K562 (cell line): ENCODE measurements around the gene TMEM187. TPM values are rescaled to one million over a fixed set of nuclear protein-coding genes. Genes with fewer than 3 reads are reported as not detected.

Experiments used
- CCNT2 ChIP-seq: IDR thresholded peaks from 2 replicates; pipeline ENCODE4 v1.6.1; 2011; ENCODE audit warnings: borderline replicate concordance, low read depth, mild to moderate bottlenecking, moderate library complexity, mixed read lengths, low read length; ENCODE audit not compliant: insufficient read length; ENCODE audit errors: extremely low read depth
- EP300 ChIP-seq: IDR thresholded peaks from 2 replicates; pipeline ENCODE4 v1.6.1; 2012; ENCODE audit warnings: low read length, improper control_type of control experiment
- GABPB1 ChIP-seq: sonication (generic); formaldehyde crosslinking; IDR thresholded peaks from 2 replicates; pipeline ENCODE4 v1.8.0; 2022; ENCODE audit warnings: mild to moderate bottlenecking, missing genetic modification reagents
- HNRNPLL ChIP-seq: fragments of 200-400 bp; formaldehyde crosslinking; IDR thresholded peaks from 2 replicates; pipeline ENCODE4 v1.6.1; 2017; ENCODE audit warnings: low read length, low read depth, mild to moderate bottlenecking; ENCODE audit not compliant: poor library complexity, severe bottlenecking
- MBD2 ChIP-seq: sonication (generic); IDR thresholded peaks from 2 replicates; pipeline ENCODE4 v1.6.1; 2016; ENCODE audit warnings: low read depth, borderline replicate concordance
- MEF2A ChIP-seq: IDR thresholded peaks from 2 replicates; pipeline ENCODE4 v1.6.1; 2011; ENCODE audit warnings: low read depth, mild to moderate bottlenecking, low read length, moderate library complexity; ENCODE audit not compliant: control insufficient read depth
- ZBTB1 ChIP-seq: sonication (generic); formaldehyde crosslinking; IDR thresholded peaks from 2 replicates; pipeline ENCODE4 v1.8.1; 2023; ENCODE audit warnings: missing genetic modification reagents, low read depth, mild to moderate bottlenecking, borderline replicate concordance
- ZNF239 ChIP-seq: fragments of 250-450 bp; sonication (Bioruptor Pico); IDR thresholded peaks from 2 replicates; pipeline ENCODE4 v1.4.0; 2020; ENCODE audit warnings: mild to moderate bottlenecking
- ZNF431 ChIP-seq: sonication (generic); formaldehyde crosslinking; IDR thresholded peaks from 2 replicates; pipeline ENCODE4 v1.8.0; 2022; ENCODE audit warnings: mild to moderate bottlenecking, missing genetic modification reagents
- polyA plus RNA-seq, 8 experiments: library from polyadenylated mRNA; depleted of rRNA in 4 of 8; stranded (reverse) in 5 of 8; unstranded in 3 of 8; fragments of >200 nt; fragmentation: Nextera tagmentation in 2 of 8; fragmentation: Illumina TruSeq in 1 of 8; extraction: Ambion mirVana in 2 of 8; extraction: Trizol in 1 of 8; gene quantifications; 2 replicates each; pipeline versions ENCODE4 v1.2.1 to v1.2.3, GENCODE V29; 2011 to 2014; ENCODE audit warnings: inconsistent platforms in 1 of 8, missing spikeins in 1 of 8
- total RNA-seq, 7 experiments: library from RNA; depleted of rRNA in 6 of 7; stranded (reverse); fragments of >200 nt in 6 of 7; fragmentation: Illumina TruSeq in 2 of 7; extraction: Trizol in 2 of 7; gene quantifications; 2 replicates each; pipeline versions ENCODE4 v1.2.1 to v1.2.3, GENCODE V29; 2011 to 2021; ENCODE audit warnings: low replicate concordance in 1 of 7
- TF ChIP-seq, protein P1 (sequence below), 2 experiments: fragments of 450-650 bp in 1 of 2; sonication (generic) in 1 of 2; formaldehyde crosslinking in 1 of 2; IDR thresholded peaks; 2 replicates each; pipeline versions ENCODE4 v1.7.1 to v1.9.0; 2016 to 2022; ENCODE audit warnings: inconsistent platforms in 1 of 2, mild to moderate bottlenecking in 1 of 2, missing genetic modification reagents in 1 of 2
- TF ChIP-seq, protein P2 (sequence below): sonication (generic); formaldehyde crosslinking; IDR thresholded peaks from 2 replicates; pipeline ENCODE4 v1.8.1; 2023; ENCODE audit warnings: mild to moderate bottlenecking, missing genetic modification reagents, moderate library complexity
- TF ChIP-seq, protein P3 (sequence below), 3 experiments: fragments of 200-800 bp in 1 of 3; fragments of 250-450 bp in 1 of 3; fragments of 450-650 bp in 1 of 3; sonication (Bioruptor Pico) in 1 of 3; sonication (Bioruptor generic) in 1 of 3; formaldehyde crosslinking in 1 of 3; IDR thresholded peaks; 2 replicates each; pipeline versions ENCODE4 v1.6.1 to v1.8.0; 2016 to 2022; ENCODE audit warnings: mild to moderate bottlenecking in 2 of 3, missing genetic modification characterization in 2 of 3, missing compliant biosample characterization in 1 of 3, moderate library complexity in 1 of 3

The TMEM187 gene
- total and polyA plus RNA-seq, 9 of the 15 experiments (the other 6 are each of a cell fraction or from before 2014, with no cell fraction given) = 0.13 to 6.4 (median 1.6) TPM

DNA sequence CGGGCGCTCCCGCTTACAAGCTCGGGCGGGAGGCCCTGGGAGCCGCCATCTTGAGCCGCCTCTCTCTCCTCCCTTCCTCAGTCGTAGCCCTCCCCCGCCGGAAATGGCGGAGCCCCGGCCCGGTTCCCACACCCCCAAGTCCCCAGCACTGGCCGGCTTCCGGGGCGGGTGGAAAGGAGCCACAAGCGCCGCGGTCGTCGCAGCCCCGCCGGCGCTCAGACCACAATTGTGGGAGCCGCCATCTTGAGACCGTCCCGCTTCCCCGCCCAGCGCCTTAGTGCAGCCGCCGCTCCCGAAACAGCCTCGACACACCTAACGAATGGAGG, 1.5 kb upstream of the TMEM187 start (continued):
- TF ChIP-seq, protein P1, sequence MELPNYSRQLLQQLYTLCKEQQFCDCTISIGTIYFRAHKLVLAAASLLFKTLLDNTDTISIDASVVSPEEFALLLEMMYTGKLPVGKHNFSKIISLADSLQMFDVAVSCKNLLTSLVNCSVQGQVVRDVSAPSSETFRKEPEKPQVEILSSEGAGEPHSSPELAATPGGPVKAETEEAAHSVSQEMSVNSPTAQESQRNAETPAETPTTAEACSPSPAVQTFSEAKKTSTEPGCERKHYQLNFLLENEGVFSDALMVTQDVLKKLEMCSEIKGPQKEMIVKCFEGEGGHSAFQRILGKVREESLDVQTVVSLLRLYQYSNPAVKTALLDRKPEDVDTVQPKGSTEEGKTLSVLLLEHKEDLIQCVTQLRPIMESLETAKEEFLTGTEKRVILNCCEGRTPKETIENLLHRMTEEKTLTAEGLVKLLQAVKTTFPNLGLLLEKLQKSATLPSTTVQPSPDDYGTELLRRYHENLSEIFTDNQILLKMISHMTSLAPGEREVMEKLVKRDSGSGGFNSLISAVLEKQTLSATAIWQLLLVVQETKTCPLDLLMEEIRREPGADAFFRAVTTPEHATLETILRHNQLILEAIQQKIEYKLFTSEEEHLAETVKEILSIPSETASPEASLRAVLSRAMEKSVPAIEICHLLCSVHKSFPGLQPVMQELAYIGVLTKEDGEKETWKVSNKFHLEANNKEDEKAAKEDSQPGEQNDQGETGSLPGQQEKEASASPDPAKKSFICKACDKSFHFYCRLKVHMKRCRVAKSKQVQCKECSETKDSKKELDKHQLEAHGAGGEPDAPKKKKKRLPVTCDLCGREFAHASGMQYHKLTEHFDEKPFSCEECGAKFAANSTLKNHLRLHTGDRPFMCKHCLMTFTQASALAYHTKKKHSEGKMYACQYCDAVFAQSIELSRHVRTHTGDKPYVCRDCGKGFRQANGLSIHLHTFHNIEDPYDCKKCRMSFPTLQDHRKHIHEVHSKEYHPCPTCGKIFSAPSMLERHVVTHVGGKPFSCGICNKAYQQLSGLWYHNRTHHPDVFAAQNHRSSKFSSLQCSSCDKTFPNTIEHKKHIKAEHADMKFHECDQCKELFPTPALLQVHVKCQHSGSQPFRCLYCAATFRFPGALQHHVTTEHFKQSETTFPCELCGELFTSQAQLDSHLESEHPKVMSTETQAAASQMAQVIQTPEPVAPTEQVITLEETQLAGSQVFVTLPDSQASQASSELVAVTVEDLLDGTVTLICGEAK (IDR thresholded peaks at IDR 0.05) = peak; percentile 95
- TF ChIP-seq, protein P1 (CRISPR knock-in tag; IDR thresholded peaks at IDR 0.05) = no peak
- TF ChIP-seq ZNF239 (0 out of 2 replicates have a peak, but pooled peaks have one; percentile 12), HNRNPLL (peak; percentile 42), ZBTB1 (CRISPR knock-in tag) (peak; percentile 91), ZNF431 (CRISPR knock-in tag) (0 out of 2 replicates have a peak, but pooled peaks have one; percentile 16), MBD2 (0 out of 2 replicates have a peak, but pooled peaks have one; percentile 9), EP300 (no peak), MEF2A (no peak), GABPB1 (CRISPR knock-in tag) (peak; percentile 91), CCNT2 (peak; percentile 23)
- TF ChIP-seq, protein P2, sequence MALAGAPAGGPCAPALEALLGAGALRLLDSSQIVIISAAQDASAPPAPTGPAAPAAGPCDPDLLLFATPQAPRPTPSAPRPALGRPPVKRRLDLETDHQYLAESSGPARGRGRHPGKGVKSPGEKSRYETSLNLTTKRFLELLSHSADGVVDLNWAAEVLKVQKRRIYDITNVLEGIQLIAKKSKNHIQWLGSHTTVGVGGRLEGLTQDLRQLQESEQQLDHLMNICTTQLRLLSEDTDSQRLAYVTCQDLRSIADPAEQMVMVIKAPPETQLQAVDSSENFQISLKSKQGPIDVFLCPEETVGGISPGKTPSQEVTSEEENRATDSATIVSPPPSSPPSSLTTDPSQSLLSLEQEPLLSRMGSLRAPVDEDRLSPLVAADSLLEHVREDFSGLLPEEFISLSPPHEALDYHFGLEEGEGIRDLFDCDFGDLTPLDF (CRISPR knock-in tag) = 0 out of 2 replicates have a peak, but pooled peaks have one; percentile 5
- TF ChIP-seq, protein P3, sequence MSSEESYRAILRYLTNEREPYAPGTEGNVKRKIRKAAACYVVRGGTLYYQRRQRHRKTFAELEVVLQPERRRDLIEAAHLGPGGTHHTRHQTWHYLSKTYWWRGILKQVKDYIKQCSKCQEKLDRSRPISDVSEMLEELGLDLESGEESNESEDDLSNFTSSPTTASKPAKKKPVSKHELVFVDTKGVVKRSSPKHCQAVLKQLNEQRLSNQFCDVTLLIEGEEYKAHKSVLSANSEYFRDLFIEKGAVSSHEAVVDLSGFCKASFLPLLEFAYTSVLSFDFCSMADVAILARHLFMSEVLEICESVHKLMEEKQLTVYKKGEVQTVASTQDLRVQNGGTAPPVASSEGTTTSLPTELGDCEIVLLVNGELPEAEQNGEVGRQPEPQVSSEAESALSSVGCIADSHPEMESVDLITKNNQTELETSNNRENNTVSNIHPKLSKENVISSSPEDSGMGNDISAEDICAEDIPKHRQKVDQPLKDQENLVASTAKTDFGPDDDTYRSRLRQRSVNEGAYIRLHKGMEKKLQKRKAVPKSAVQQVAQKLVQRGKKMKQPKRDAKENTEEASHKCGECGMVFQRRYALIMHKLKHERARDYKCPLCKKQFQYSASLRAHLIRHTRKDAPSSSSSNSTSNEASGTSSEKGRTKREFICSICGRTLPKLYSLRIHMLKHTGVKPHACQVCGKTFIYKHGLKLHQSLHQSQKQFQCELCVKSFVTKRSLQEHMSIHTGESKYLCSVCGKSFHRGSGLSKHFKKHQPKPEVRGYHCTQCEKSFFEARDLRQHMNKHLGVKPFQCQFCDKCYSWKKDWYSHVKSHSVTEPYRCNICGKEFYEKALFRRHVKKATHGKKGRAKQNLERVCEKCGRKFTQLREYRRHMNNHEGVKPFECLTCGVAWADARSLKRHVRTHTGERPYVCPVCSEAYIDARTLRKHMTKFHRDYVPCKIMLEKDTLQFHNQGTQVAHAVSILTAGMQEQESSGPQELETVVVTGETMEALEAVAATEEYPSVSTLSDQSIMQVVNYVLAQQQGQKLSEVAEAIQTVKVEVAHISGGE (CRISPR knock-in tag; IDR thresholded peaks at IDR 0.05) = peak; percentile 87 to 97 (median 88); a peak in 5 of 6 replicates
